Muscle of leg (tissue), 11 donors: ENCODE results near the gene DIP2C. TPM values are rescaled to one million over a fixed set of nuclear protein-coding genes. Genes with fewer than 3 reads are reported as not detected.

Experiments
- DNase-seq: peaks from one replicate; pipeline ENCODE4 v3.0.0; 2013
- H3K27ac ChIP-seq: one replicate; pipeline ENCODE4 v1.5.1; 2013; ENCODE audit warnings: mild to moderate bottlenecking, low read length, control low read depth
- H3K27me3 ChIP-seq: one replicate; pipeline ENCODE4 v1.6.1; 2013; ENCODE audit warnings: low read length; ENCODE audit not compliant: control insufficient read depth, insufficient read depth
- H3K36me3 ChIP-seq: one replicate; pipeline ENCODE4 v1.6.1; 2013; ENCODE audit warnings: low read length; ENCODE audit not compliant: control insufficient read depth, insufficient read depth
- H3K4me1 ChIP-seq: one replicate; pipeline ENCODE4 v1.6.1; 2013; ENCODE audit warnings: low read length; ENCODE audit not compliant: control insufficient read depth, insufficient read depth
- H3K4me3 ChIP-seq: one replicate; pipeline ENCODE4 v1.5.1; 2013; ENCODE audit warnings: low read length, control low read depth
- H3K9me3 ChIP-seq: replicated peaks from 2 replicates; pipeline ENCODE4 v1.6.1; 2013; ENCODE audit warnings: low read depth, low read length; ENCODE audit not compliant: control insufficient read depth
- WGBS: methylation state at CpG from one replicate; pipeline ENCODE4 v1.1.5; 2013; ENCODE audit warnings: missing lambda C conversion rate; ENCODE audit not compliant: insufficient coverage; 5-methylcytosine and 5-hydroxymethylcytosine counted together
- polyA plus RNA-seq, 8 donors: library from polyadenylated mRNA; unstranded; fragments of 120-200 nt; gene quantifications; one replicate each; pipeline versions ENCODE4 v1.2.1 to v1.2.3, GENCODE V29; 2013; ENCODE audit warnings: inconsistent platforms in 1 of 8, low replicate concordance in 1 of 8; ENCODE audit not compliant: insufficient read length in 8 of 8, insufficient read depth in 1 of 8
- total RNA-seq: library from RNA; stranded (reverse); fragments of 120-200 nt; gene quantifications from one replicate; pipeline ENCODE4 v1.2.4, GENCODE V29; 2013

Gene DIP2C
- total and polyA plus RNA-seq, 9 donors = 15.1 to 30.8 (median 24.8) TPM

DNA sequence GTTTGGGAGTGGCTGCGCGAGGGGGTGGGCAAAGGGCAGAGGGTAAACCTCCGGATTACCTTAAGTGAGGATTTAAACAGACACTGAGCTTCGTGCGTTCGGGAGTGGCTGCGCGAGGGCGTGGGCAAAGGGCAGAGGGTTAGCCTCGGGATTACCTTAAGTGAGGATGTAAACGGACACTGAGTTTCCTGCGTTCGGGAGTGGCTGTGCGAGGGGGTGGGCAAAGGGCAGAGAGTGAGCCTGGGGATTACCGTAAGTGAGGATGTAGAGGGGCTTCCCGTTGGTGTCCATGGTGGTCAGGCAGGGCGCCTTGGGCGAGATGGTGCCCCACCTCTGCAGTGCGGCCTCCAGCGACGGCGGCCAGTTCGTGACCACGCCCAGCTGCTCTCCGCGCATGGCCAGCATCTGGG, 275.8 kb downstream of the DIP2C start:
- WGBS = 58% methylated on average over 25 of the region's 26 CpGs
- no peak overlapping the region for H3K4me3 ChIP-seq
- DNase-seq = no peak
- no peaks in the 10 kb centered on the region for H3K9me3 ChIP-seq
- no peaks in the 10 kb centered on the region for H3K27me3 ChIP-seq
- H3K36me3 ChIP-seq = peaks cover 37% of the 10 kb centered on the region
- H3K4me1 ChIP-seq = peaks cover 41% of the 10 kb centered on the region
- no peak overlapping the region for H3K27ac ChIP-seq

DNA sequence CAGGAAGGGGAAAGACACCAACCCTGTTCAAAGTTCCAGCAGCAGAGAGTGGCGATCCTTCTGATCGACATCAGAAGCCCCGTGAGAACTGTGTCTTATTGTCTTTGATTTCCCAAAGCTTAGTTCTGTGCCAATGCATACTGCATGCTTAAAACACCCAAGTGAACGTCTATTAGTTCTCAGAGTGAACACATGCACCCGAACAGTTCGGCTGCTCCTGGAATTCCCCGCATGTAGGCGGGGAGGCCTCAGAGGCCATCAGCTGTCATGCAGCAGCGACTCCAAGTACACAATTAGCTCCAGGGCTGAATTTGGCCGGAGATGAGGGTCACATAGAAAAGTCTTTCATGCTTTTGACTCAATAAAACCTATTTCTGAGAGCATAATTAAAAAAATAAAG, 277.4 kb downstream of the DIP2C start:
- H3K9me3 ChIP-seq = no peaks in the 10 kb centered on the region
- peaks cover 36% of the 10 kb centered on the region for H3K4me1 ChIP-seq
- peak; percentile 64 for DNase-seq
- no peak overlapping the region for H3K4me3 ChIP-seq
- WGBS = 32% methylated on average over 8 of the region's 10 CpGs
- H3K27me3 ChIP-seq = no peaks in the 10 kb centered on the region
- H3K27ac ChIP-seq = peak overlapping the region; percentile 67
- H3K36me3 ChIP-seq = peaks cover 48% of the 10 kb centered on the region

DNA sequence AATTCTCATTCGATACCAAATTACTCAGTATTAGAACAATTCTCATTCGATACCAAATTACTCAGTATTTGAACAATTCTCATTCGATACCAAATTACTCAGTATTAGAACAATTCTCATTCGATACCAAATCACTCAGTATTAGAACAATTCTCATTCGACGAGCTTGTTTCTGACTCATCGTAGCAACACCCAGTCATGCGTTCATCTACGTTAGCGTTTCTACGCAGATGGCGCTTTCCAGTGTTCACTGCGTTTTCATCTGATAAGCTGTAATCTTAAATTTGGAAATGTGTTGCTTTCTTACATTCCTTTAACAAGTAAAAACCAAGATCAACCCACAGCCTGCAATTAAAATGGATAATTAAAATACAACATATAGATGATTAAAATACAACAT, 277.9 kb downstream of the DIP2C start:
- no peak for DNase-seq
- no peaks in the 10 kb centered on the region for H3K9me3 ChIP-seq
- H3K27ac ChIP-seq = no peak overlapping the region
- H3K4me1 ChIP-seq = peaks cover 33% of the 10 kb centered on the region
- WGBS = 95% methylated on average over 7 of the region's 13 CpGs
- H3K4me3 ChIP-seq = no peak overlapping the region
- H3K27me3 ChIP-seq = no peaks in the 10 kb centered on the region
- H3K36me3 ChIP-seq = peaks cover 53% of the 10 kb centered on the region

DNA sequence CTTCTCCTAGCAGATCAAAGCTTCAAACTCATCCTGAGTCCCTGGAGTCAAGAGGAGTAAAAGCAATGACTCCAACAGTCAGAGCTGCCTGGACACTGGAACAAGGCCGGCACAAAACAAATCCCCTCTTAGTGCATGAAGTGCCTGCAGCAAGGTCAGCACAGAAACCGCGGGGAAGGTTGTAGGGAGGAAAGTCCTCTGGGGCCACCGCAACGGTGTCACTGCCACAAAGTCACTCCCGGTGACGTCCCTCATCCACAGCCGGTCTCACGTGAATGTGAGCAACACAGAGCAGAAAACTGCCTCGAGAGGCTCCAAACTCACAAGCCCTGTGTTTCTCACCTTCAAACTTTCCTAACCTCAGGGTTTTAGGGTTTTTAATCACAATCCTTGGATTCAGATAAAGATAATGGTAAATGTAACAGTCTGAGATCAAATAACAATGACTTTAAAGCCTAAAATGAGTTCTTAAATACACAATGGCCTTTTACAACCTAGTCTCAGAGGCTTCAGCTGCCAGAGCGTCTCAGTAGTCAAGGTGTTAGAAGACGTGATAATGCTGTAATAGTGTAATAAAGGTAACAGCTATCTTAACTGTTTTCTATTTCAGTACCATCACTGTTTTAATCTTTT, 279.9 kb downstream of the DIP2C start:
- H3K4me3 ChIP-seq = no peak overlapping the region
- WGBS = no CpG with 5 or more reads among the region's 12 CpGs
- H3K9me3 ChIP-seq = no peaks in the 10 kb centered on the region
- no peak for DNase-seq
- H3K27ac ChIP-seq = no peak overlapping the region
- peaks cover 47% of the 10 kb centered on the region for H3K36me3 ChIP-seq
- H3K4me1 ChIP-seq = peaks cover 24% of the 10 kb centered on the region
- no peaks in the 10 kb centered on the region for H3K27me3 ChIP-seq

DNA sequence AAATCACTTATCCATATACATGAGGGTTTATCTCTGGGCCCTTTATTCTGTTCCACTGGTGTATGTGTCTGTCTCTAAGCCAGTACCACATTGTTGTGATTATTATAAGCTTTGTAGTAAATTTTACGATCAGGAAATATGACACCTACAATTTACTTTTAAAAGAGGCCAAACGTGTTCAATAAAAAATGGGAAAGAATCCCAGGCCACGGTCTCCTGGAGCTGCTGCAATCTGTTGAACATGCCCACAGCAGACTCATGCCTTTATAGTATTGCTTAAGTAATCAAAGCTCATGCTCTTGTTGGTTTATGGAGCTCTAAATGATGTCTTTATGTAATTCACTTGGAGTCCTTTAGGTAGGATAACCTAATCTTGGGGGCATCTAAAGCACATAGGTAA, 281.2 kb downstream of the DIP2C start:
- DNase-seq = no peak
- Histone ChIP-seq H3K4me3 (no peak overlapping the region), H3K9me3 (no peaks in the 10 kb centered on the region), H3K4me1 (peaks cover 18% of the 10 kb centered on the region), H3K27me3 (no peaks in the 10 kb centered on the region), H3K36me3 (peaks cover 41% of the 10 kb centered on the region), H3K27ac (no peak overlapping the region)
- no CpG with 5 or more reads among the region's 3 CpGs for WGBS

DNA sequence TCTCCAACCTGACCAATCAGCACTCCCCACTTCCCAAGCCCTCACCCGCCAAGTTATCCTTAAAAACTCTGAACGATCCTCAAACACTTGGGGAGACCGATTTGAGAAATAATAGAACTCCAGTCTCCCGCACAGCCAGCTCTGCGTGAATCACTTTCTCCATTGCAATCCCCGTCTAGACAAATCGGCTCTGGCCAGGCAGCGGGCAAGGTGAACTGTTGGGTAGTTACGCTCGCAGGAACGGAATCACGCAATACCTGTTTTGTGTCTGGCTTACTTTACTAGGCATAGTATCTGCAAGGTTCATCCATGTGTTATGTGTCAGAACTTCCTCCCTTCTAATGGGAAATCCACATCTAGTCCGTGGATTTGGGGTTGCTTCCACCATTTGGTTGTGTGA, 282.5 kb downstream of the DIP2C start:
- H3K9me3 ChIP-seq = no peaks in the 10 kb centered on the region
- H3K4me3 ChIP-seq = no peak overlapping the region
- WGBS = 96% methylated on average over 9 of the region's 13 CpGs
- H3K36me3 ChIP-seq = peaks cover 41% of the 10 kb centered on the region
- H3K4me1 ChIP-seq = peaks cover 7% of the 10 kb centered on the region
- H3K27me3 ChIP-seq = no peaks in the 10 kb centered on the region
- no peak overlapping the region for H3K27ac ChIP-seq
- DNase-seq = no peak

DNA sequence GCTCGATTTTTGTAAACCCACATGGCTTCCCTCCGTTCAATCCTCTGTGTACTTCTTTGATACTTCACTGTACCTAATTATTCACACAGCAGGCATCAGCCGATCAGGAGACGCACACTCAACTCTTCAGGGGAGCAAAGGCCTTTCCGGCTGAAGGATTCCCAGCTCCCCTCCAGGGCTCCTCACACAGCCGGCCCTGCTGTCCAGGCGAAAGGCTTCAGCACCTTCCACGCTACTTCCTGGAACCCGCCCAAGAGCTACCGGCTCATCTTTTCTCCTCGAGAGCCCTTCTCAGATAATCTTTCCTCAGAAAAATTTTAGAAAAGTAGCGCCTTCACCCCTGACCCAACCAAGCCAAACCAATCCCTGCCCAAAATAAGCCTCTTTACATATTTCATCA, 283.8 kb downstream of the DIP2C start:
- H3K27ac ChIP-seq = no peak overlapping the region
- no peaks in the 10 kb centered on the region for H3K27me3 ChIP-seq
- no peak overlapping the region for H3K4me3 ChIP-seq
- no peaks in the 10 kb centered on the region for H3K4me1 ChIP-seq
- H3K36me3 ChIP-seq = peaks cover 38% of the 10 kb centered on the region
- 52% methylated on average over 11 of the region's 12 CpGs for WGBS
- H3K9me3 ChIP-seq = no peaks in the 10 kb centered on the region
- DNase-seq = no peak

DNA sequence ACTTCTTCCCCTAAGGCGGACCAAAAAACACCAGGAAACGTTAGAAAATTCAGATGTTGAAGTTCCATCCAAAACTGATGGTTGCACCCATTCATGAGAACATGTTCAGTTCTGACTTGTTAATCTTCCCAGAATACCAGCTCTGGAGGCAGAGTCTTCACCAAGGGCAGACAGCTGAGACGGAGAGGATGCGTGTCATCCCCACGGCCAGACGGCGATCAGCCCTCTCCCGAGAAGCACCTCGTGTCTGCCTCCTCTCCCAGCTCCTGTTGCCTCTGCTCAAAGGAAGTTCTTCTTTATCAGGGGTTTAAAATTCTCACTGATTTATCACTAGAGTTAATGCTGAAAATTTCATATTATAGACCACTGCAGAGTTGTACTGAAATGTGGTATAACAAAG, 284.5 kb downstream of the DIP2C start:
- Histone ChIP-seq H3K36me3 (peaks cover 38% of the 10 kb centered on the region), H3K9me3 (no peaks in the 10 kb centered on the region), H3K4me3 (no peak overlapping the region), H3K27ac (no peak overlapping the region), H3K27me3 (no peaks in the 10 kb centered on the region), H3K4me1 (no peaks in the 10 kb centered on the region)
- no peak for DNase-seq
- WGBS = 94% methylated on average over 2 of the region's 9 CpGs

DNA sequence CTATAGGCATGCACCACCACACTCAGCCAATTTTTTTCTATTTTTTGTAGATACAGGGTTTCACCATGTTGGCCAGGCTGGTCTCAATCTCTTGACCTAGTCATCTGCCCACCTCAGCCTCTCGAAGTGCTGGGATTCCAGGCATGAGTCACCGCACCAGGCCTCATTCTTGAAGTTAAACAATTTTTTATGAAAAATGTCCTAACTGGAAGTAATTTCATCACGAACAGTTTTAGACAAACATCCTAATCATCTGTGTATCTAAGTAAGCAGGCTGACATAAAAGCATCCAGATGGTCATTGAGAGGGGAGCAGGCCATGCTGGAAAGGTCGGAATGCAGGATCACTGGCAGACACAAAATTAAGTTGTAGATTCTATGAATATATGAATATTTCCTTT, 285.1 kb downstream of the DIP2C start:
- H3K4me1 ChIP-seq = no peaks in the 10 kb centered on the region
- WGBS = no CpG with 5 or more reads among the region's 4 CpGs
- DNase-seq = no peak
- H3K27me3 ChIP-seq = no peaks in the 10 kb centered on the region
- H3K27ac ChIP-seq = no peak overlapping the region
- no peak overlapping the region for H3K4me3 ChIP-seq
- H3K36me3 ChIP-seq = peaks cover 37% of the 10 kb centered on the region
- H3K9me3 ChIP-seq = no peaks in the 10 kb centered on the region

DNA sequence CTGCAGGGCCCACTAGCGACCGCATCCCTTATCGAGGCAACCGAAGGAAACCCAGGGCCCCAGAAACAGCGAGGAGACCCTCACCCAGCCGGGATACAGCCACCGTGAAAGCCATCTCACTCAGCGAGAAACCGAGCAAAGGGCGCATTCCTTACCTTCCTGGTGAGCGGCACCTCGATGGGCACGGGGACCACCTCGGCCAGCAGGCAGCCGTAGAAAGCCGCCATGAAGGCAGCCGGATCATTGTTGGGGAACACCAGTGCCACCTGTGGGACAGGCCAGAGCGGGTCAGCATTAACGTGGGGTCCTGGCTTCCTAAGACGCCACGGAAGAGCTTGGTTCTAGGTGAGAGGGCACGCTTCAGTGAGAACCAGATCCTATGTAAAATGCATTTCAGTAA, 290.5 kb downstream of the DIP2C start:
- no peak for DNase-seq
- Histone ChIP-seq H3K4me1 (no peaks in the 10 kb centered on the region), H3K4me3 (no peak overlapping the region), H3K9me3 (no peaks in the 10 kb centered on the region), H3K27me3 (no peaks in the 10 kb centered on the region), H3K27ac (no peak overlapping the region), H3K36me3 (peaks cover 11% of the 10 kb centered on the region)
- 85% methylated on average over 21 of the region's 22 CpGs for WGBS
